ENCODE results near the gene NF1. TPM values are rescaled to one million over a fixed set of nuclear protein-coding genes. Genes with fewer than 3 reads are reported as not detected.

NF1 gene
- total RNA-seq, 1 experiment from 2014 or later, result 60.2 TPM

DNA sequence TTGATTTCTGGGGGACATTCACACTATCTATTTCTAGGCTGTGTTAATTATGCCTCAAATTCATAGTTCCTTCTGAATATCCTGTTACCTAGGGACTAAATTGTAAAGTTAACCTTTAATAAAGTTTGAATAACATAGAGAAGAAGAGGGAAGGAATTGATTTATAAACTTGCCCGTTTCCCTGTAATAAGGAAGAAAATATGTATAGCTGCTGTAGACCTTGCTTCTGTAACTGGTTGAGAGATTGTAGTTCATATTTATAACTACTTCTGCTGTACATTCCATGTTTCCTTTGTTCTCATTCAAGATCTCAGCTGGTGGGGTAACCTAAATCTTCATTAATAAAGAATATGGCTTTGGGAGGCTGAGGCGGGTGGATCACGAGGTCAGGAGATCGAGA is 19.2 kb downstream of the NF1 start:
- Mint-ChIP-seq H3K27me3 (ENCODE audit: insufficient read depth, unreplicated experiment) (no peaks in the 10 kb centered on the region), H3K36me3 (ENCODE audit: insufficient read depth, unreplicated experiment) (peaks cover 23% of the 10 kb centered on the region), H3K9me3 (ENCODE audit: unreplicated experiment) (no peaks in the 10 kb centered on the region), H3K27ac (ENCODE audit: low read depth, unreplicated experiment) (no peak overlapping the region), H3K4me1 (ENCODE audit: insufficient read depth, unreplicated experiment) (peaks cover 20% of the 10 kb centered on the region), H3K4me3 (ENCODE audit: unreplicated experiment) (no peak overlapping the region)
- DNase-seq (ENCODE audit: unreplicated experiment), result no peak
- CTCF ChIA-PET, result interaction anchor here (0.6 kb wide), 1 partner anchor 776 kb away, joined by 5 read pairs; no protein-coding TSS in a partner anchor
- POLR2A ChIA-PET, result interaction anchor here (0.6 to 1.2 kb wide), 4 partner anchors 9 to 355 kb away, joined by 3 read pairs; no protein-coding TSS in a partner anchor
- TF ChIP-seq, protein P1, sequence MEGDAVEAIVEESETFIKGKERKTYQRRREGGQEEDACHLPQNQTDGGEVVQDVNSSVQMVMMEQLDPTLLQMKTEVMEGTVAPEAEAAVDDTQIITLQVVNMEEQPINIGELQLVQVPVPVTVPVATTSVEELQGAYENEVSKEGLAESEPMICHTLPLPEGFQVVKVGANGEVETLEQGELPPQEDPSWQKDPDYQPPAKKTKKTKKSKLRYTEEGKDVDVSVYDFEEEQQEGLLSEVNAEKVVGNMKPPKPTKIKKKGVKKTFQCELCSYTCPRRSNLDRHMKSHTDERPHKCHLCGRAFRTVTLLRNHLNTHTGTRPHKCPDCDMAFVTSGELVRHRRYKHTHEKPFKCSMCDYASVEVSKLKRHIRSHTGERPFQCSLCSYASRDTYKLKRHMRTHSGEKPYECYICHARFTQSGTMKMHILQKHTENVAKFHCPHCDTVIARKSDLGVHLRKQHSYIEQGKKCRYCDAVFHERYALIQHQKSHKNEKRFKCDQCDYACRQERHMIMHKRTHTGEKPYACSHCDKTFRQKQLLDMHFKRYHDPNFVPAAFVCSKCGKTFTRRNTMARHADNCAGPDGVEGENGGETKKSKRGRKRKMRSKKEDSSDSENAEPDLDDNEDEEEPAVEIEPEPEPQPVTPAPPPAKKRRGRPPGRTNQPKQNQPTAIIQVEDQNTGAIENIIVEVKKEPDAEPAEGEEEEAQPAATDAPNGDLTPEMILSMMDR (IDR thresholded peaks at IDR 0.05; ENCODE audit: unreplicated experiment), result no peak
- intact Hi-C loops (cut with micrococcal nuclease), result no loop called here
- BruUV-seq (replicated peaks), result no TSS peak

- no peak for DNase-seq (ENCODE audit: unreplicated experiment)
- intact Hi-C loops (cut with micrococcal nuclease), result no loop called here
- Mint-ChIP-seq H3K4me3 (ENCODE audit: unreplicated experiment) (no peak overlapping the region), H3K4me1 (ENCODE audit: insufficient read depth, unreplicated experiment) (peaks cover 15% of the 10 kb centered on the region), H3K27me3 (ENCODE audit: insufficient read depth, unreplicated experiment) (no peaks in the 10 kb centered on the region), H3K9me3 (ENCODE audit: unreplicated experiment) (no peaks in the 10 kb centered on the region), H3K27ac (ENCODE audit: low read depth, unreplicated experiment) (no peak overlapping the region), H3K36me3 (ENCODE audit: insufficient read depth, unreplicated experiment) (peaks cover 17% of the 10 kb centered on the region)
- TF ChIP-seq, protein P1 (IDR thresholded peaks at IDR 0.05; ENCODE audit: unreplicated experiment), result no peak
- BruUV-seq (replicated peaks), result no TSS peak
- CTCF ChIA-PET, result interaction anchor here (0.7 kb wide), 1 partner anchor 67 kb away, joined by 3 read pairs; no protein-coding TSS in a partner anchor
- POLR2A ChIA-PET, result interaction anchor here (1.1 kb wide), 1 partner anchor 16 kb away, joined by 4 read pairs; no protein-coding TSS in a partner anchor
Measured at GRCh38 chr17:31114956-31115555, 20.3 kb downstream of the NF1 start.

GRCh38 chr17:31116167-31116566 is 21.4 kb downstream of the NF1 start:
- intact Hi-C loops (cut with micrococcal nuclease), result no loop called here
- no peak overlapping the region for H3K27ac Mint-ChIP-seq (ENCODE audit: low read depth, unreplicated experiment)
- H3K9me3 Mint-ChIP-seq (ENCODE audit: unreplicated experiment), result no peaks in the 10 kb centered on the region
- ChIA-PET CTCF (interaction anchor here (0.6 kb wide), 1 partner anchor 113 kb away, joined by 3 read pairs; no protein-coding TSS in a partner anchor), POLR2A (no interaction called here)
- no peak for DNase-seq (ENCODE audit: unreplicated experiment)
- H3K4me1 Mint-ChIP-seq (ENCODE audit: insufficient read depth, unreplicated experiment), result peaks cover 14% of the 10 kb centered on the region
- no peaks in the 10 kb centered on the region for H3K27me3 Mint-ChIP-seq (ENCODE audit: insufficient read depth, unreplicated experiment)
- no TSS peak for BruUV-seq (replicated peaks)
- H3K36me3 Mint-ChIP-seq (ENCODE audit: insufficient read depth, unreplicated experiment), result peaks cover 17% of the 10 kb centered on the region
- no peak overlapping the region for H3K4me3 Mint-ChIP-seq (ENCODE audit: unreplicated experiment)
- TF ChIP-seq, protein P1 (IDR thresholded peaks at IDR 0.05; ENCODE audit: unreplicated experiment), result no peak

- BruUV-seq (replicated peaks), result no TSS peak
- ChIA-PET POLR2A (interaction anchor here (0.7 kb wide), 1 partner anchor 115 kb away, joined by 3 read pairs; no protein-coding TSS in a partner anchor), CTCF (no interaction called here)
- Mint-ChIP-seq H3K4me1 (ENCODE audit: insufficient read depth, unreplicated experiment) (no peaks in the 10 kb centered on the region), H3K27me3 (ENCODE audit: insufficient read depth, unreplicated experiment) (no peaks in the 10 kb centered on the region), H3K36me3 (ENCODE audit: insufficient read depth, unreplicated experiment) (no peaks in the 10 kb centered on the region), H3K27ac (ENCODE audit: low read depth, unreplicated experiment) (no peak overlapping the region), H3K9me3 (ENCODE audit: unreplicated experiment) (no peaks in the 10 kb centered on the region), H3K4me3 (ENCODE audit: unreplicated experiment) (no peak overlapping the region)
- intact Hi-C loops (cut with micrococcal nuclease), result no loop called here
- DNase-seq (ENCODE audit: unreplicated experiment), result no peak
- TF ChIP-seq, protein P1 (IDR thresholded peaks at IDR 0.05; ENCODE audit: unreplicated experiment), result no peak
Measured at GRCh38 chr17:31122746-31123145, 28.0 kb downstream of the NF1 start.

Measured in MCF 10A (cell line).